Coronary artery (tissue), 2 donors: Measurements from ENCODE around the gene SHOX.
"Not testable (repeated sequence)": the region's sequence is repeated elsewhere in the genome, so short reads cannot be mapped to it uniquely, and the experiment has no call there.

ENCODE experiments used
- DNase-seq: peaks from one replicate; pipeline ENCODE4 v3.0.0-alpha.2; 2017; ENCODE audit warnings: low spot score
- H3K27ac ChIP-seq, 2 donors: fragments of 200-600 bp; sonication (generic); one replicate each; pipeline ENCODE4 v1.5.1; 2016 to 2019
- H3K4me3 ChIP-seq: fragments of 200-600 bp; sonication (generic); 2 replicates; pipeline ENCODE4 v1.5.1; 2016; ENCODE audit warnings: mild to moderate bottlenecking, moderate library complexity
- TF ChIP-seq, protein P1 (sequence below): fragments of 200-600 bp; sonication (generic); IDR thresholded peaks from one replicate; pipeline ENCODE4 v1.5.1; 2019; ENCODE audit warnings: antibody characterized with exemption

Gene SHOX

GRCh38 chrX:590693-591404 is 39.7 kb upstream of the SHOX start:
- Histone ChIP-seq H3K27ac (no peak overlapping the region), H3K4me3 (no peak overlapping the region)
- DNase-seq = no peak
- TF ChIP-seq, protein P1, sequence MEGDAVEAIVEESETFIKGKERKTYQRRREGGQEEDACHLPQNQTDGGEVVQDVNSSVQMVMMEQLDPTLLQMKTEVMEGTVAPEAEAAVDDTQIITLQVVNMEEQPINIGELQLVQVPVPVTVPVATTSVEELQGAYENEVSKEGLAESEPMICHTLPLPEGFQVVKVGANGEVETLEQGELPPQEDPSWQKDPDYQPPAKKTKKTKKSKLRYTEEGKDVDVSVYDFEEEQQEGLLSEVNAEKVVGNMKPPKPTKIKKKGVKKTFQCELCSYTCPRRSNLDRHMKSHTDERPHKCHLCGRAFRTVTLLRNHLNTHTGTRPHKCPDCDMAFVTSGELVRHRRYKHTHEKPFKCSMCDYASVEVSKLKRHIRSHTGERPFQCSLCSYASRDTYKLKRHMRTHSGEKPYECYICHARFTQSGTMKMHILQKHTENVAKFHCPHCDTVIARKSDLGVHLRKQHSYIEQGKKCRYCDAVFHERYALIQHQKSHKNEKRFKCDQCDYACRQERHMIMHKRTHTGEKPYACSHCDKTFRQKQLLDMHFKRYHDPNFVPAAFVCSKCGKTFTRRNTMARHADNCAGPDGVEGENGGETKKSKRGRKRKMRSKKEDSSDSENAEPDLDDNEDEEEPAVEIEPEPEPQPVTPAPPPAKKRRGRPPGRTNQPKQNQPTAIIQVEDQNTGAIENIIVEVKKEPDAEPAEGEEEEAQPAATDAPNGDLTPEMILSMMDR = no peak

GRCh38 chrX:599837-600715 is 30.5 kb upstream of the SHOX start:
- TF ChIP-seq, protein P1 = no peak
- no peak overlapping the region for H3K27ac ChIP-seq
- no peak for DNase-seq
- no peak overlapping the region for H3K4me3 ChIP-seq

GRCh38 chrX:603029-603428 is 27.6 kb upstream of the SHOX start:
- DNase-seq, H3K4me3 ChIP-seq, H3K27ac ChIP-seq: not testable (repeated sequence)

DNA sequence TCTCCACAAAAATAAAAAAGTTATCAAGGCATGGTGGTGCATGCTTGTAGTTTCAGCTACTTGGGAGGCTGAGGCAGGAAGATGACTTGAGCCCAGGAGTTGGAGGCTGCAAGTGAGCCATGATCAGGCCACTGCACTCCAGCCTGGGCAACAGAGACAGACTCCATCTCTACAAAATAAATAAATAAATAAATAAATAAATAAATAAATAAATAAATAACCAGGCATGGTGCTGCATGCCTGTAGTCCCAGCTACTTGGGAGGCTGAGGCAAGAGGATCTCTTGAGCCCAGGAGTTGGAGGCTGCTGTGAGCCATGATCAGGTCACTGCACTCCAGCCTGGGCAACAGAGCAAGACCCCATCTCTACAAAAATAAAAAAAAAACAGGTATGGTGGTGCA is 26.0 kb upstream of the SHOX start:
- DNase-seq, H3K4me3 ChIP-seq, H3K27ac ChIP-seq: not testable (repeated sequence)

DNA sequence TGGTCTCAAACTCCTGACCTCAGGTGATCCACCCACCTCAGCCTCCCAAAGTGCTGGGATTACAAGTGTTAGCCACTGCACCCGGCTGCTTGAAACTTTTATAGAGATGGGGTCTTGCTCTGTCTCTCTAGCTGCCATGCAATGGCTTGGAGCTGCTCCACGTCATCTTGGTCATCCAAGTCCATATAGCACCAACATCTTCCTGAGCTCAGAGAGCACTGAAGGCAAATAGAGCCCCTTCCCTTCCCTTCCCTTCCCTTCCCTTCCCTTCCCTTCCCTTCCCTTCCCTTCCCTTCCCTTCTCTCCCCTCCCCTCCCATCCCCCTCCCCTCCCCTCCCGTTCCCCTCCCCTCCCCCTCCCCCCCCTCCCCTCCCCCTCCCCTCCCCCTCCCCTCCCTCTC is 22.5 kb upstream of the SHOX start:
- not testable (repeated sequence) for H3K4me3 ChIP-seq, DNase-seq, H3K27ac ChIP-seq

DNA sequence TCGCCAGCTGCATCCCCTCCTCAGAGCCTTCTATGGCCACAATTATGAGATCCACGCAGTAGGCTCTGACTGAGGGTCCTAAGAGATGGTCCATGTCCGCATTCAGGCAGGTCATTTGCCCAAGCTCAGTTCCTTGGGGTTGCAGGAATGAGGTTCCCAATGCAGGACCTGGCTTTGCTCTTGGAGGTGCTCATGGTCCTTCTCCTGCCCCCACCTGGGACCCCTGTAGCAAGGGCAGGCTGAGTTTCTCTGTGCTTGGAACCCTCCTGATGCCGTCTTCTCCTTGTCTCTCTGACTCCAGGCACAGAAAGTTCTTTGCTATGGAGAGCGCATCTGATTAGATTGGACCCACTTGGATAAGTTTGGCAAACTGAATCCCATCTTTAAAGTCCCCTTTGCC is 16.5 kb upstream of the SHOX start:
- TF ChIP-seq, protein P1 = no peak
- H3K27ac ChIP-seq = no peak overlapping the region
- H3K4me3 ChIP-seq = no peak overlapping the region
- DNase-seq = no peak

DNA sequence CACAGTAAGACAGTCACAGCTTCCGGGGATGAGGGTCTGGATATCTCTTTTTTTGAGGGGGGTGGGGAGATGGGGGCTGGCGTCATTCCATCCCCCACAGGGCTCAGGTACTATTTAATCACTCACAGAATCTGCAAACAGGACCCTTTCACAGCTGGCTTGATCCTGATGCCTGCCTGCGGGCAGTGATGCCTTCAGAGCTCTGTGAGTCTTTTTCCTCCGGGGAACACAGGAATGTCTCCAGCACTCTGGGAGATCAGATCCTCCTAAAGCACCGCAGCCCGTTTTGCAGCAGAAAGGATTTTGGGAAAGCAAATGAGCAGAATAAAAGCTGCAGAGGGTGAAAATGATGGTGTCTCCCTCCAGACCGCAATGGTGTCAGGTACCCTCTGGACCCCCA is 13.2 kb upstream of the SHOX start:
- no peak for DNase-seq
- TF ChIP-seq, protein P1 = no peak
- H3K4me3 ChIP-seq = no peak overlapping the region
- no peak overlapping the region for H3K27ac ChIP-seq

GRCh38 chrX:617891-618290 is 12.7 kb upstream of the SHOX start:
- no peak overlapping the region for H3K27ac ChIP-seq
- no peak for DNase-seq
- no peak overlapping the region for H3K4me3 ChIP-seq
- TF ChIP-seq, protein P1 = no peak

DNA sequence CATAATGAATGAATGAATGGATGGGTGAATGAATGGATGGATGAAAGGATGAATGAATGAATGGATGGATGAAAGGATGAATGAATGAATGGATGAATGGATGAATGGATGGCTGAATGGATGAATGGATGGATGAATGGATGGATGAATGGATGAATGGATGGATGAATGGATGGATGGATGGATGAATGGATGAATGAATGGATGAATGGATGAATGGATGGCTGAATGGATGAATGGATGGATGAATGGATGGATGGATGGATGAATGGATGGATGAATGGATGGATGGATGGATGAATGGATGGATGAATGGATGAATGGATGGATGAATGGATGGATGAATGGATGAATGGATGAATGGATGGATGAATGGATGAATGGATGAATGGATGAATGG is 12.3 kb upstream of the SHOX start:
- DNase-seq, H3K4me3 ChIP-seq, H3K27ac ChIP-seq: not testable (repeated sequence)
